Measurements from ENCODE around the gene WDR27.
A peak's percentile ranks its signal among the peaks of the same experiment; 100 is the strongest.

The WDR27 gene

DNA sequence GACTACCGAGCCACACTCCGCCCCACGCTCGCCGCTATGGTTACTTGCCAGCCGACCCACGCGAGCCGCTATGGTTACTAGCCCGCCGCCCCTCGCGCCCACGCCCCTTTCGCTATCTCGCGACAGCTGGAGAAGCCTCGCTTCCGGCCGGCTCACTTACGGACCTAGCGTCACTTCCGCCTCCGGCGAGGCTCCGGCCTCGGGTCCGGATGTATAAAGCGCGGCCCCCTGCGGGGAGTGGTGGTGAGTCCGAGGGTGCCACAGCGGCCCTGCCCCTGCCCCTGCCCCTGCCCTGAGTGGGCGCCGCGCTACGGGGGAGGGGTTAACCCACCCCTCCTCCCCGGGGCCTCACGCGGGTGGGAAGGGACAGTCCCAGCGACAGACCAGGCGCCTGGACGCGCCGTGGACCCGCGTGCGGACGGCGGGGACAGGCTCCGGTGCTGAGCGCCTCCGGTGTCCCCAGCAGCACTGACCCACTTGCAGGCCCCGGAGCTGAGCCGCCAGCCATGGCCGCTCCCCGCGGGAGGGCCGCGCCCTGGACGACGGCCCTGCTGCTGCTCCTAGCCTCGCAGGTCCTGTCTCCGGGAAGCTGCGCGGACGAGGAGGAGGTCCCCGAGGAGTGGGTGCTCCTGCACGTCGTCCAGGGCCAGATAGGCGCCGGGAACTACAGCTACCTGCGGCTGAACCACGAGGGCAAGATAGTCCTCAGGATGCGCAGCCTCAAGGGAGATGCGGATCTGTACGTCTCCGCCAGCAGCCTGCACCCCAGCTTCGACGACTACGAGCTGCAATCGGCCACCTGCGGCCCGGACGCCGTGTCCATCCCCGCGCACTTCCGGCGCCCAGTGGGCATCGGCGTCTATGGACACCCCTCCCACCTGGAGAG is at the start of gene WDR27, which contains the start of gene C6orf120:
TSS of gene WDR27 (minus strand) at position 76 of the 886 bp plus-strand sequence. CDS start 13,024 bp downstream, outside the sequence.
TSS of gene C6orf120 (plus strand) at position 173 of the 886 bp plus-strand sequence. CDS start at position 507, 334 bp downstream.
- peak; percentile 91 for DNase-seq (ENCODE audit: low spot score)

DNA sequence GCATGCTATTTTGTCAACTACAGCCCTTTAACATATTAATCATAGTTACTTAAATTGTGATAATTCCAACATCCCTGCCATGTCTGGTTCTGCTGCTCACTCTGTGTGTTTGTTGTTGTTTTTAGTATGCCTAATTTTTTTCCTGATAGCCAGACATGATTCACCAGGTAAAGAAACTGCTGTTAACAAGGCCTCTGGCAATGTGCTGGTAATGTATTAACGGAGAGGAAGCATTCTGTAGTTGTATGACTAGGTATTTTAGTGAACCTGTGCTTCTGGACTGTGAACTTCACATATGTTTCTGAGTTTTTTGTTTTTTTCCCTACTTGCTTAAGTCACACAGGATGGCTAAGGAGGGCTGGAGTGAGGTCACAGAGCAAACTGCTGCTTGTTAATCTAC is 44.7 kb upstream of the WDR27 start:
- no peak for DNase-seq (ENCODE audit: low spot score)

DNA sequence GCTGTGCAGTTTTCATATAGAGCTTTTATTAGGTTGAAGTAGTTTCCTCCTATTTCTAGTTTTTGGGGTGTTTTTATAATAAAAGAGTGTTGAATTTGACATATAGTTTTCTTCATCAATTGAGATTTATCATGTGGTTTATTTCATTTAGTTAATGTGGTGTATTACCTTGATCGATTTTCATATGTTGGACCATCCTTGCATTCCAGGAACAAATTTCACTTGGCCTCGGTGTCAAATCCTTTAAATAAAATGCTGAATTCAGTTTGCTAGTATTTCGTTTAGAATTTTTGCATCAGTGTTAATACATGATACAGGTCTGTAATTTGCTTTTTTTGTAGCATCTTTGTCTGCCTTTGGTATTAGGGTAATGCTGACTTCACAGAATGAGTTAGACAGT is 43.6 kb upstream of the WDR27 start:
- DNase-seq (ENCODE audit: low spot score): no peak

DNA sequence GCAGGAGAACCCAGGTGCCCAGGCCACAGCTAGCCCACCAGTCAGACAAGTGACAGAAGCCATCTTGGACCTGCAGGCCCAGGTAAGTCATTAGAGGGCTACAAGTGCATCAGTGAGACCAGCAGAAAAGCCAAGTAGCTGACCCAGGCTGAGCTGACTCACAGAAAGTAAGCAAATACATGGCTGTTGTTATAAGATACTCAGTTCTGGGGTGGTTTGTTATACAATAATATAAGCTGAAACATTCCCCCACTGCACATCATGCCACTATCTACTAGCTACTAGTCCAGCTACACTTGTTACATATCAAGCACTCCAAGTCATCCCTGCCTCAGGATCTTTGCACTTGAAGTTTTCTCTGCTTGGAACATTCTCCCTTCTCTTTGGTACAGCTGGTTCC is 39.5 kb upstream of the WDR27 start:
- no peak for DNase-seq (ENCODE audit: low spot score)

DNA sequence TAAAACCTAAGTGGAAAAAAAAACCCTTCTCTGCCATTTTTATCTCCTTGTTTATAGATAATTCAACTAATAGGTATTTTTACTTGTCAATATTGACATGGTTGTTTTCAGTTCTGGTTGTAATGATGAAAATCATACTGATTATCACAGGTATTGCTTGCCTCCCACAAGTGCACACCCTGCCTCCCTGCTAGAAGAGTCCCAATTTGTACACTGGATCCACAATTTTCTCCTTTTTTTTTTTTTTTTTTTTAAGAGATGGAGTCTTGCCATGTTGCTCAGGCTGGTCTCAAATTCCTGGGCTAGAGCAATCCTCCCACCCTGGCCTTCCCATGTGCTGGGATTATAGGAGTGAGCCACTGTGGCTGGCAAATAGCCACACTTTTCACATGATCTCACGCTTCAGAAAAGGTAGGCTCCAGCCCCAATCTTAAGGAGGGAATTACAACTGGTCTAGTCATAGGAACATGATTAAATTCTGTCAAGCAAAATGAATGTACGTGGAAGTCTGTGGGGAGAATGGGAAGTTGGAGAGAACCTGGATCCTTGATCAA is 37.2 kb upstream of the WDR27 start:
- DNase-seq (ENCODE audit: low spot score): no peak

DNA sequence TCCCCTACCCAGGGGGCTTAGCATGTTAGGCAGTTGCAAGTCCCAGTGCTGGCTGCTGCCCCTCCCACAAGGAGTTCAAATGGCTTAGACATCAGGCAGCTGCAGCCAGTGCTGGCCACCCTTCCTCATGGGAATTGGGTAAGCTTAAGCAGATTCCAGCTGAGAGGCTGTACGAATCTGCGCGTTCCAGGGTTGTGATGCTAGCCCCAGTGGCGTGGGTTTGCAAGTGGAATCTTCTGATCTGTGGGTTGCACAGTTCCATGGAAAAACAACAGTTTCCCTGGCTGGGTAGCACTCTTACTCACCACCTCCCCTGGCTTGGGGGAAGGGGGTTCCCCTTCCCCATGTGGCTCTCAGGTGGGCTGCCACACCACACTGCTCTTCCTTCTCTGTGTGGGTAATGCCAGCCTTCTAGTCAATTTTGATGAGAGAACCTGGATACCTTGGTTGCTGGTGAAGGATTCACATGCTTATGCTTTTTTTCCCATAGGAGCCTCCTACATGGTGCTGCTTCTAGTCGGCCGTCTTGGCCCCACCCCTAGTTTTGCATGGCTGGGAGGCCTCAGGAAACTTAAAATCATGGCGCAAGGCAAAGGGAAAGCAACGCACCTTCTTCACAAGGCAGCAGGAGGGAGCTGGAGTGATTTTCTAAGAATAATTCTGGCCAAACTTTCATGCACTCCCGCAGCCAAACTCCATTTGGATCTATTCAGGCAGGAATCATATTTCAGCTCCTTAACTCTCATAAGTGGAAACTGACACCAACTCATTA is 36.6 kb upstream of the WDR27 start:
- DNase-seq (ENCODE audit: low spot score): no peak

DNA sequence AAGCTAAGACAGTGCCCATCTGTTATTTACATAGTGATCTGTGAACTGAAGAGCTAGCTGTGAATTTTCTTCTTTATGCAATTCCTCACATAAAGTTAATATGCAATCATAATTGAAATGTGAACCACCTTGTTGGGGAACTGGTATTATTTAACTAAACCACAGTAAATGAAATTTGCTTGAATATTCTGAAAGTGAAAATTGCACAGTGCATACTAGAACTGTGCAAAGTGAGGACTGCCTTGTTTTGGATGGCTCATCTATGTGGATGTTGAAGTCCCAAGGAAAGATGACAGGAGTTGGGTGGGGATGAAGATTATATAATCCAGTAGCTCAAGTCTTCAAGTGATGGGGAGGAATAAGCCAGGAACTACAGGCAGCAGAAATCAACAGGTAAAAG is 28.1 kb upstream of the WDR27 start:
- no peak for DNase-seq (ENCODE audit: low spot score)

DNA sequence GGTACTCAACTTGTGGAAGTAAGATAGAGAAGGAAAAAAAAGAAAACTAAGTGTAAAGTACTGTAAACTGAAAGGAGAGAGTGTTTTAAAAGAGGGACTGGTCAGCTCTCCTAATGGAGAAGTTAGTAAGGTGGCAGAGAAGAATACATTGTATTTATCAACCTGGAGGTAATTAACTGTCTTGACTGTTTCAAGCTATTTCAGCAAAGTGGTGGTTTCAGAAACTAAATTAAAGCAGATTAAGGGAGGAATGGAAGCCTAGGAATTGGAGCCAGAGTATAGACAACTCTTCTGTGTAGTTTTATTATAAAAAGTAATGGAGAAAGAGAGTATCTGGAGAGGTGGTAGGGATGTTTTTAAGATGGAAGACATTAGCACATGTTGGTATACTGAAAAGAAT is 25.1 kb upstream of the WDR27 start:
- DNase-seq (ENCODE audit: low spot score): no peak

DNA sequence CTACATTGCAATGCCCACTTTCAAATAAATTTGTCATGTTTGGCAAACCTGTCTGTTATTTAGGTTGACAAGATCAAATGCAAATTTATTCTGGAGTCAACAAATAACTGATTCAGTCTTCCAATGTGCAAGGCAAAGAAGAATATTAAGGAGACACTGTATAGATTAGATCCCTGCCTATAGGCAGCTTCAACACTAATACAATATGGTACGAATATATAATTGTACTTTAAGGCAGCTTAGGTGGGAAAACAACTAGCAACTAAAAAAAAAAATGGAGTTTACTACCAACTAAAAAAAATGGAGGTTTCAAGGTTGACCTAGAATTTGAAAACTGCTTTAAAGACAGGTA is 24.2 kb upstream of the WDR27 start:
- no peak for DNase-seq (ENCODE audit: low spot score)

DNA sequence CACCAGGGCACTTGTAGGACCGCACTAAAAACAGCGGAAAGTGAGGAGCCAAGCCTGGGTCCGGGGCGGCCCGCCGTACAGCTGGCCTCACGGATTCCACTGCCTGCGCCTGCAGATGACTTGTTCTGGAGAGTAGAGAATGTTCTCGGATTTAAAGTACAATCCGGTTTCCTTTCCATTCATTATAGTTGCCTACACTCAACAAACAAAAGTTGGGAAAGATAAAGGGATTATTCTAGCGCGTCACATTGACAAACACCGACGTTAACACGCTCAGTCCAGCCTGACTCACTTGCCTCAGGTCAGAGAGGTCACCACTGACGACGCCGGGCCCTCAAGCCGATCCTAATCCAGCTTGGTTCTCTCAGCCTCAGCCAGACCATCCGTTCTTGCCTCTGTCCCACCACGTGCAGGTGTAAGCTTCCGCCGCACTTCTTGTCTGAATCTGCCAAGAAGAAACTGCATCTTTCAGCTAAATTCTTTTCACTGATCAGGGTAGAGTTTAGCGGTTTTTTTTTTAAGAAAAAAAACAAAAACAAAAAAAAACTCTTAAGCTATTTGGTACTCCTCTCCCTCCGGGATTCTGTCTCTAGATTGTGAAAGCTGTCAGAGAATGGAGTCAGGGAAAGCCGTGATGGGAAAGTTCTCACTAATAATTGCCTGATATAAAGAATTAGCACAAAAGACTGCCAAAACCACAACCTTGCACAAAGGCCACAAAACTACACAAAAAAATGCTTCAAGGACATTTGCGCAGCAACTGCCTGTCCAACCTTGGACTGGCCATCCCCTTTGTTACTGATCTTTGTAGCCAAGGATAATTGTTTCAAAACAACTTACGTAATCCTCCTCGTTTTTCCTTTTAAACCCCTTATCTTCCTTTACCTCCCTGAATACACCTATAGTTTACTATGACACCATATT is 23.6 kb upstream of the WDR27 start:
- peak; percentile 60 for DNase-seq (ENCODE audit: low spot score)

DNA sequence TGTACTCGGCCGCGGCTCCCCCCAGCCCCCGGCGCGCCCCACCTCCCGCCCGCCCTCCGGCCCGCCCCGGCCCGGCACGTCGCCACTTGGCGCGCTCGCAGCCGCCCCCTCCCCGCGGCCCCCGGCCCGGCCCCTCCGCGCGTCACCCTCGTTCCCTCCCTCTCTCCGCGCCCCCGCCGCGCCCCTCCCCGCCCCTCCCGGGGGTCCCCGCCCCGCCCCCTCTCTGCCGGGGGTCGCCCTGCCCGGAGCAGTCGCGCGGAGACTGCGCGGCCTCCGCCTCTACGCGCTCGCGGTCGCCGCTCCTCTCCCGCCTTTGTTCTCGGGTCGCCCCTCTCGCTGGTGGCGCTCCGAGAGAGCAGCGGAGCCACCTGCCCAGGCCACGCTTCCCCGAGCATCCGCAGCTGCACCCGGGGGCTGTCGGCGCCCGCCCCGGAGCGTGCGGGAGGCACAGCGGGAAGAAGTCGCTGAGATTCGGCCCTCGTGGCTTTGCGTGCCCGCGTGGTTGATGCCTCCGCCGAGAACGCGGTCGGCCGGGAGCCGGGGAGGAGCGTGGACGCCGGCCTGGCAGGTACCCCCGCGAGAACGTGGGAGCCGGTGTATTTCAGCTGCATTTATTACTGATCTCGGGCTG is 22.8 kb upstream of the WDR27 start, which contains the start of gene PHF10:
TSS of gene PHF10 (minus strand) at position 7 of the 631 bp plus-strand sequence. CDS start 569 bp downstream, outside the sequence.
- DNase-seq (ENCODE audit: low spot score): peak; percentile 17

DNA sequence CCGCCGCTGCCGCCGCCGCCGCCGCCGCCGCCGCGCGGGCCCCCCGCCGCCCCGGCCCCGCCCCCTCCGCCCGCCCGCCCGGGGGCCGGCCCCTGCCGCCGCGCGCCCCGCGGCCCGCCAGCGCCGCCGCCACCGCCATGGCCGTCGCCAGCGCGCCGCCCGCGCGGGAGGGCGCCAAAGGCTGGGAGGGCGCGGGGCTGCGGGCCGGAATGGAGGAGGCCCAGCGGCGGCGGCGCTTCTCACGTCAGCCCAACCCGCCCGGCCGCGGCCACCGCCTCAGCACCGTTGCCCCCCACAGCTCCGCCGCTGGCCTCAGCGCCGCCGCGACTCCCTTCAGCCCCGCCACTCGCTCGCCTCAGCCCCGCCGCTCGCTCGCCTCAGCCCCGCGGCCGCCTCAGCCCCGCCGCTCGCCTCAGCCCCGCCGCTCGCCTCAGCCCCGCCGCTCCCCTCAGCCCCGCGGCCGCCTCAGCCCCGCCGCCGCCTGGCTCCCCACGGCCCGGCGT is 22.2 kb upstream of the WDR27 start:
- no peak for DNase-seq (ENCODE audit: low spot score)

DNA sequence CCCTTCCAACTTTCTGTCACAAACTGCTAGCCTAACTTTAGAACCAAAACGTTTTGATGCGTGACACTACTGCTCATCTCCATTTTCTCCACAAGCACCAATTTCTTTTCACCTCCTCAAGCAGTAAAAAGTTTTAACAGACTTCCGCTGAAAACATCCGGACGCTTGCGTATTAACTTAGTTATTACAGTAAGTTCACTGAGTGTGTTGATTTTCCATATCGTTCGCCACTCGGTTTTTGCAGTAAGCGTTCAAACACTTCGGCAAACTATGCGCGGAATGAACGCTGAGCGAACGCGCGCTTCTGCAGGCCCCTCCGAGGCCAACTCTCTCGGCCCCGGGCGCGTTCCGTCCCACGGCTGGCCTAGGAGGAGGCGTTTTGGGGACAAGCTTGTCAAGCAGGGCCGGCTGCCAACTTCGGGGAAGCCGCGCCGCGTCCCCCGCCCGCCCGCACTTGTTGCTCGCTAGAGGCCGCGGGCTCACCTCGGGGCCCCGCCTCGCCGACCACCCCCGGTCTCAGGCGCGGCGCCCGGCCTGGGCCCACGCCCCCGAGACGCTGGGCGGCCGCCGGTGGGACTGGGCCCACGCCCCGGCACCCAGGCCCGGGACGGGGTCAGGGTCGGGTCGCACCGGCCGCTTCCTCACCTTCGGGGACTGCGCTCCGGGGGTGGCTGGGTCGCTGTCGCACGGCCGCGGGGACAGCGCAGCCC is 21.5 kb upstream of the WDR27 start:
- peak; percentile 57 for DNase-seq (ENCODE audit: low spot score)

DNA sequence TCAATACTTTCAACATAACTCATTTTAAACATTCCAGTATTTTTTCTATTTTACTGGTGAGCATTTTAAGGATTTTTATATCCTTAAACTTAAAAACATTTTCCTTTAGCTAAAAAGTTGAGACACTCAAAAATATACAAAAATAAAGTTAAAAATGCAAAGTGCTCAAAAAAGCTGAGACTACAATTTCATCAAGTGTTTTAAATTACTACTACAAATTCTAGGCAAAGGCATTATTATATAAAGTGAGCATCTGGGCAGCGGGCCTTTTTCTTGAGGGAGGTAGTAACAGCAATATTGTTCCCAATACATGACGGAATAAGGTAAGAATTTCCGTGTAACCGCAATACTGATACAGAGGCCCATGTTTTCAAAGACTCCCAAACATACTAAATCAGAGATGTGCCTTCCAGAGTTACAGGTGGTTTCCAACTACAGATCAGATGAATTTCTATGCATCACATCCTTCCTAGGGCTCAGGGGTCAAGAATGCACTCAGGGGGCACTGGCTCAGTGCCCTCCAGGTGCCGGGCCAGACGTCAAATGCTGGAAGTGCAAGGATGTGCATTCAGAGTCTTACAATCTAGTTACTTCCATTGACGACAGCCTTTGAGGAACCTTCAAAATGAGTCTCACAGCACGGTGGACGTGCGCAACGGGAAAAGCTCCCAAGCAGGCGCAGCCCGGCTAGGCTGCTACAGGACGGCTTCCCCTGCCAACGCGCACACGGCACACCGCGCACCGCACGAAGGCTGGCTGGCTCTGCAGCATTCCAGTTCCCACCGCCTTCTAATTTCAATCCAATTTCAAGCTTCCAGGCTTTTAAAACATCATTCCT is 20.8 kb upstream of the WDR27 start:
- peak; percentile 44 for DNase-seq (ENCODE audit: low spot score)

DNA sequence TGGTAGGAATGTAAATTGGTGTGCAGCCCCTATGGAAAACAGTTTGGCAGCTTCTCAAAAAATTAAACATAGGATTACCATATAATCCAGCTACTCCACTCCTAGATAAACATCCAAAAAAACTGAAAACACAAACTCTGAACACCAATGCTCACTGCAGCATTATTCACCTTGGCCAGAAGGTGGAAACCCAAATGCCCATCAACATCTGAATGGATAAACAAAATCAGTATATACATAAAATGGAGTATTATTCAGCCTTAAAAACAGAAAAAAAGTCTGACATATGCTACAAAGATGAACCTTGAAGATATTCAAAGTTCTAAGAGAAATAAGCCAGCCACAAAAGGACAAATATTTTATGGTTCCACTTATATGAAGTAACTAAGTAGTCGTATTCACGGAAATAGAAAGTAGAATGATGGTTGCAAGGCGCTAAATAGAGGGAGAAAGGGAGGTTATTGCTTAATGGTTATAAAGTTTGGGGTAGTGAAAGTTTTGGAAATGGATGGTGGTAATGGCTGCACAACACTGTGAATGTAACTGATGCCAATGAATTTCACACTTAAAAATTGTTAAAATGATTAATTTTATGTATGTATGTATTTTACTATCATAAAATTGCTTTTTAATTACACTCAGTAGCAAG is 18.5 kb upstream of the WDR27 start:
- DNase-seq (ENCODE audit: low spot score): no peak

DNA sequence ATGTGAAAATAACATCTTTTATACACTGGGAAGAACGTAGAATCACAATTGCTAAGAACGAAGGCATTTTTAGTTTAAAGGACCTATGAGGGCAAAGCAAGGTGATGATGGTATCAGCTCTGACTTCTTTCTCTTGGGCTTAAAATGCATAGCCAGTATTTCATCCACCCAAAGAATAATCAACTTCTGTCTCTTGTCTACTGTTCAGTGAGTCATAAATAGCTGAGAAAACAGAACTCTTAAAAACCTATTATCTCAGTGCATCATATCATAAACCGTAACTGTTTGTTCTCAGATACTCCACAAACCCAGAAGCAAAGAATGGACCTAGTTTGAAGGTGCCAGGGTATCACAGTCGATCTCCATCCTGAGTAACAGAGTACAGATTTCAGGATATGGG is 17.3 kb upstream of the WDR27 start:
- no peak for DNase-seq (ENCODE audit: low spot score)

DNA sequence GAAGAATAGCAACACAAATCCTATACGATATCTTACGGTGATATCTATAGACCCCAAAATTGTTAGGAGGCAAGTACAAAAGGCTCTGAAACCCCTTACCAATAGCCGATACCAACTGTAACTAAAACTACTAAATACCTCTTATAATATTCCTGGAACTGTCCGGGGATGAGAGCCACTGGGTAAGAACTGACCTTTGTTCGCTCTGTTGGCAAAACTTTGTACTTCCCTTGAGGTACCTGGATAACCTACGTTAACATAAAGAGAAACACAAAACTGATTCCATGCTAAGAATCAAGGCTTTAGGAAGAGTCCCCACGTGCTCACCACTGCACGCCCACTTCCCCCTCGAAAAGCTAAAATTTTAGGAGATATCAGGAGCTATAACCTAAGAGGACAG is 12.8 kb upstream of the WDR27 start:
- no peak for DNase-seq (ENCODE audit: low spot score)

DNA sequence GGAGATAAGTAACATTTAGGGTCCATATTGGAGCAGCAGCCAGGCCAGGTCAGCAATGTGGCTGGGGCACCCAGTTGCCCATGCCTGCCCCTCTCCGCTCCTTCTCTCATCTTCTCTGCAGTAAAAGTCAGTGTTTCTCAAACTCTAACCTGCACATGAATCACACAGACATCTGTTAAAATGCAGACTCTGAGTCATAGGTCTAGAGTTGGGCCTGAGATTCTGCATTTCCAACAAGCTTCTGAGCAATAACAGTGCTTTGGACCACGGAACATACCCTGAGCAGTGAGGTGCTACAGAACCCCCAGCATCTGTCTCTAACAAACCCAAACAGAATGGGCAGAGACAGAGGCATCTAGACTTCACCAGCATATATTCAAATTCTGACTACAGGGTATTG is 12.3 kb upstream of the WDR27 start:
- no peak for DNase-seq (ENCODE audit: low spot score)

DNA sequence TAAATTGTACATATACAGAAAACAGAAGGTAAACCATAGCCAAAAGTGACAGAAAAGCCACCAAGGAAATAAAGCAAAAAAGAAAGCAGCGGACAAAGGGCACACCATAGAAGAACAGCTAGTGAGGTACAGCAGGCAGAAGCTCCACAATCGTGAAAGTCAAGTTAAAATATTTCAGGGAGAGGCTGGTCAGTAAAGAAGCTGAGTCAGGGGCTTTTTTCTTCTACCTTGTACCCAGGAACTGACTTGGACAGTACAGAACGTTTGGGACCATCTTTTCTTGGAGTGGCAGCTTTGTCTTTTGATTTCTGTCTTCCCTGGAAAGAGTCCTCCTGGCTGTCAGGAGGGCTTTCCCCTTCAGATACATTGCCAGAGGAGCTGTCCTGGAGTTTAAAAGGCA is 8.2 kb upstream of the WDR27 start:
- no peak for DNase-seq (ENCODE audit: low spot score)

All from pons (tissue), 1 donor.